Naive thymus-derived CD4-positive, alpha-beta T cell (primary cell): ENCODE results near the gene TAB2. TPM values are rescaled to one million over a fixed set of nuclear protein-coding genes. Genes with fewer than 3 reads are reported as not detected.
A peak's percentile ranks its signal among the peaks of the same experiment; 100 is the strongest.
"Not testable (repeated sequence)": the region's sequence is repeated elsewhere in the genome, so short reads cannot be mapped to it uniquely, and the experiment has no call there.

Experiments used
- ATAC-seq: fragments of 150-1000 bp; cut with Tn5 transposase; 2 replicates; pipeline ENCODE4 v1.10.0; 2021; ENCODE audit warnings: mild to moderate bottlenecking, moderate library complexity
- CTCF ChIA-PET: fragments of 350-600 bp; sonication (Branson Sonifier 250); formaldehyde crosslinking; loops from one replicate; lab custom pipeline; 2021; ENCODE audit warnings: antibody characterized with exemption; lab: Charles Lee
- POLR2A ChIA-PET: fragments of 350-600 bp; sonication (Branson Sonifier 250); formaldehyde crosslinking; loops from one replicate; lab custom pipeline; 2021; ENCODE audit warnings: antibody characterized with exemption, inconsistent platforms; lab: Charles Lee
- DNase-seq, 9 donors: peaks; one replicate each; pipeline versions ENCODE4 v3.0.0 to v3.0.0-alpha.2; 2020 to 2022; ENCODE audit warnings: mixed read lengths in 1 of 9
- H3K27ac ChIP-seq: one replicate; pipeline ENCODE4 v1.7.0; 2013; ENCODE audit warnings: mild to moderate bottlenecking, low read depth, low read length, moderate library complexity
- H3K27me3 ChIP-seq, 2 donors: one replicate each; pipeline ENCODE4 v1.7.0; 2013; ENCODE audit warnings: low read length in 2 of 2, mild to moderate bottlenecking in 2 of 2, moderate library complexity in 2 of 2; ENCODE audit not compliant: control insufficient read depth in 2 of 2, insufficient read depth in 2 of 2
- H3K36me3 ChIP-seq, 3 experiments: 1 replicate in 2 of 3; 2 replicates in 1 of 3; pipeline ENCODE4 v1.7.0; 2013; ENCODE audit warnings: low read length in 3 of 3, mild to moderate bottlenecking in 3 of 3, moderate library complexity in 1 of 3; ENCODE audit not compliant: insufficient read depth in 3 of 3, control insufficient read depth in 2 of 3
- H3K4me1 ChIP-seq, 2 donors: one replicate each; pipeline ENCODE4 v1.7.0; 2013; ENCODE audit warnings: low read length in 2 of 2, mild to moderate bottlenecking in 2 of 2, moderate library complexity in 1 of 2; ENCODE audit not compliant: control insufficient read depth in 2 of 2, insufficient read depth in 2 of 2
- H3K4me3 ChIP-seq: 2 replicates; pipeline ENCODE4 v1.7.0; 2013; ENCODE audit warnings: mild to moderate bottlenecking, low read length
- H3K9me3 ChIP-seq, 3 experiments: 1 replicate in 2 of 3; 2 replicates in 1 of 3; pipeline ENCODE4 v1.7.0; 2013; ENCODE audit warnings: low read length in 3 of 3; ENCODE audit not compliant: control insufficient read depth in 2 of 3
- H3K27ac Mint-ChIP-seq, 9 donors: one replicate each; pipeline ENCODE4 v1.8.0; 2020 to 2022; ENCODE audit warnings: mixed read lengths in 9 of 9, mild to moderate bottlenecking in 8 of 9, moderate library complexity in 5 of 9, inconsistent platforms in 2 of 9
- H3K27me3 Mint-ChIP-seq, 5 donors: one replicate each; pipeline ENCODE4 v1.8.0; 2021 to 2022; ENCODE audit warnings: mixed read lengths in 5 of 5, mild to moderate bottlenecking in 1 of 5
- H3K36me3 Mint-ChIP-seq, 5 donors: one replicate each; pipeline ENCODE4 v1.8.0; 2020 to 2022; ENCODE audit warnings: mixed read lengths in 5 of 5, mild to moderate bottlenecking in 3 of 5, inconsistent platforms in 1 of 5
- H3K4me1 Mint-ChIP-seq, 7 donors: one replicate each; pipeline ENCODE4 v1.8.0; 2020 to 2022; ENCODE audit warnings: mixed read lengths in 7 of 7, mild to moderate bottlenecking in 3 of 7, inconsistent platforms in 1 of 7
- H3K4me3 Mint-ChIP-seq, 10 donors: one replicate each; pipeline ENCODE4 v1.8.0; 2020 to 2022; ENCODE audit warnings: mild to moderate bottlenecking in 10 of 10, mixed read lengths in 10 of 10, moderate library complexity in 6 of 10, inconsistent platforms in 2 of 10
- H3K9me3 Mint-ChIP-seq, 11 donors: one replicate each; pipeline ENCODE4 v1.8.0; 2020 to 2022; ENCODE audit warnings: mixed read lengths in 11 of 11, mild to moderate bottlenecking in 4 of 11, inconsistent platforms in 1 of 11, moderate library complexity in 1 of 11
- intact Hi-C, 2 donors: fragments of 100-400 bp; cut with micrococcal nuclease; formaldehyde crosslinking; loops; one replicate each; pipeline ENCODE4 v1.15.1; 2023
- polyA plus RNA-seq, 2 donors: library from polyadenylated mRNA; unstranded; fragments of 300-500 nt; fragmentation: Illumina TruSeq; gene quantifications; one replicate each; pipeline ENCODE4 v1.2.3, GENCODE V29; 2021
- total RNA-seq, 6 experiments: library from RNA in 5 of 6; stranded (reverse) in 5 of 6; gene quantifications; 1 replicate in 5 of 6; 2 replicates in 1 of 6; pipeline ENCODE4 v1.2.3 and lab custom pipeline; 2021 to 2026

The TAB2 gene
- total and polyA plus RNA-seq, 7 experiments from 2014 or later: 15.7 to 234 (median 106) TPM

- H3K4me1 Mint-ChIP-seq: peaks cover 35 to 74% (median 67%) of the 10 kb centered on the region in 7 donors
- DNase-seq: peak in 1 of 9 donors; percentile 47
- peak overlapping the region; percentile 69 to 99 (median 93) for H3K4me3 Mint-ChIP-seq
- peaks cover 0 to 36% (median 0%) of the 10 kb centered on the region in 5 donors for H3K36me3 Mint-ChIP-seq
- Histone ChIP-seq H3K4me3 (peak overlapping the region; percentile 67), H3K4me1 (peaks cover 37 to 44% of the 10 kb centered on the region in 2 donors), H3K27ac (peak overlapping the region; percentile 87)
- ATAC-seq, CTCF ChIA-PET, H3K9me3 ChIP-seq, H3K36me3 ChIP-seq, H3K9me3 Mint-ChIP-seq, H3K27me3 Mint-ChIP-seq, H3K27me3 ChIP-seq: not testable (repeated sequence)
- peak overlapping the region in 7 of 9 donors; percentile 26 to 94 (median 88) for H3K27ac Mint-ChIP-seq
- POLR2A ChIA-PET: interaction anchor here (0.6 to 1.0 kb wide), 2 partner anchors 10 to 183 kb away, joined by 3 to 4 read pairs; no protein-coding TSS in a partner anchor
- intact Hi-C loops: loop anchor here (2.0 to 10.0 kb wide), 3 partner anchors 15 to 55 kb away; no protein-coding TSS in a partner anchor
These were observed 2.5 kb downstream of the TAB2 start for GRCh38 chr6:149320016-149320415.

- Histone ChIP-seq H3K4me3 (no peak overlapping the region), H3K9me3 (no peaks in the 10 kb centered on the region), H3K27me3 (no peaks in the 10 kb centered on the region), H3K36me3 (peaks cover 0 to 5% (median 0%) of the 10 kb centered on the region in 3 experiments), H3K27ac (peak overlapping the region; percentile 87), H3K4me1 (peaks cover 37 to 44% of the 10 kb centered on the region in 2 donors)
- DNase-seq (no peak), ATAC-seq (no peak)
- no peaks in the 10 kb centered on the region for H3K9me3 Mint-ChIP-seq
- CTCF ChIA-PET: no interaction called here
- H3K27ac Mint-ChIP-seq: peak overlapping the region in 8 of 9 donors; percentile 11 to 87 (median 45)
- no peaks in the 10 kb centered on the region for H3K27me3 Mint-ChIP-seq
- H3K4me1 Mint-ChIP-seq: peaks cover 35 to 79% (median 70%) of the 10 kb centered on the region in 7 donors
- POLR2A ChIA-PET: no interaction called here
- peaks cover 0 to 38% (median 0%) of the 10 kb centered on the region in 5 donors for H3K36me3 Mint-ChIP-seq
- H3K4me3 Mint-ChIP-seq: peak overlapping the region; percentile 1 to 99 (median 66)
- intact Hi-C loops: loop anchor here (1.0 to 10.0 kb wide), 4 partner anchors 9 to 54 kb away; no protein-coding TSS in a partner anchor
These were observed 3.3 kb downstream of the TAB2 start for GRCh38 chr6:149320796-149321195.

- peaks cover 0 to 47% (median 0%) of the 10 kb centered on the region in 5 donors for H3K36me3 Mint-ChIP-seq
- H3K27me3 Mint-ChIP-seq: no peaks in the 10 kb centered on the region
- intact Hi-C loops: loop anchor here in 1 of 2 donors (10.0 kb wide), 1 partner anchor 51 kb away; no protein-coding TSS in a partner anchor
- Histone ChIP-seq H3K36me3 (no peaks in the 10 kb centered on the region), H3K9me3 (no peaks in the 10 kb centered on the region), H3K27ac (no peak overlapping the region), H3K4me1 (peaks cover 38 to 50% of the 10 kb centered on the region in 2 donors), H3K4me3 (no peak overlapping the region), H3K27me3 (no peaks in the 10 kb centered on the region)
- H3K9me3 Mint-ChIP-seq: no peaks in the 10 kb centered on the region
- H3K4me1 Mint-ChIP-seq: peaks cover 46 to 94% (median 92%) of the 10 kb centered on the region in 7 donors
- peak overlapping the region in 5 of 9 donors; percentile 34 to 84 (median 76) for H3K27ac Mint-ChIP-seq
- POLR2A ChIA-PET: interaction anchor here (0.6 to 1.7 kb wide), 5 partner anchors 9 to 259 kb away, joined by 3 to 7 read pairs (median 4); no protein-coding TSS in a partner anchor
- peak overlapping the region in 9 of 10 donors; percentile 3 to 83 (median 55) for H3K4me3 Mint-ChIP-seq
- no peak for ATAC-seq
- CTCF ChIA-PET: interaction anchor here (0.7 to 2.0 kb wide), 7 partner anchors 15 to 256 kb away, joined by 3 to 8 read pairs (median 3); no protein-coding TSS in a partner anchor
- no peak for DNase-seq
These were observed 5.8 kb downstream of the TAB2 start for GRCh38 chr6:149323353-149323752.

GRCh38 chr6:149323925-149324324 is 6.4 kb downstream of the TAB2 start:
- H3K9me3 ChIP-seq: no peaks in the 10 kb centered on the region
- intact Hi-C loops: loop anchor here in 1 of 2 donors (10.0 kb wide), 1 partner anchor 51 kb away; no protein-coding TSS in a partner anchor
- H3K27ac ChIP-seq: peak overlapping the region; percentile 28
- peaks cover 46 to 95% (median 94%) of the 10 kb centered on the region in 7 donors for H3K4me1 Mint-ChIP-seq
- H3K36me3 ChIP-seq: no peaks in the 10 kb centered on the region
- no peaks in the 10 kb centered on the region for H3K9me3 Mint-ChIP-seq
- no peaks in the 10 kb centered on the region for H3K27me3 ChIP-seq
- H3K27ac Mint-ChIP-seq: peak overlapping the region in 5 of 9 donors; percentile 34 to 84 (median 76)
- H3K36me3 Mint-ChIP-seq: peaks cover 0 to 47% (median 0%) of the 10 kb centered on the region in 5 donors
- POLR2A ChIA-PET: no interaction called here
- CTCF ChIA-PET: interaction anchor here (1.0 to 1.6 kb wide), 2 partner anchors 163 to 234 kb away, joined by 3 read pairs; no protein-coding TSS in a partner anchor
- H3K4me3 ChIP-seq: no peak overlapping the region
- DNase-seq (no peak), ATAC-seq (no peak)
- peak overlapping the region in 9 of 10 donors; percentile 1 to 83 (median 55) for H3K4me3 Mint-ChIP-seq
- peaks cover 40 to 56% of the 10 kb centered on the region in 2 donors for H3K4me1 ChIP-seq
- no peaks in the 10 kb centered on the region for H3K27me3 Mint-ChIP-seq

GRCh38 chr6:149324428-149324827 is 6.9 kb downstream of the TAB2 start:
- ChIA-PET CTCF (interaction anchor here (0.9 to 1.6 kb wide), 3 partner anchors 36 to 235 kb away, joined by 3 to 7 read pairs (median 4); no protein-coding TSS in a partner anchor), POLR2A (interaction anchor here (0.6 to 1.3 kb wide), 6 partner anchors 10 to 171 kb away, joined by 3 to 6 read pairs (median 3); no protein-coding TSS in a partner anchor)
- Histone ChIP-seq H3K9me3 (no peaks in the 10 kb centered on the region), H3K4me3 (no peak overlapping the region), H3K4me1 (peaks cover 45 to 60% of the 10 kb centered on the region in 2 donors), H3K27ac (no peak overlapping the region), H3K36me3 (no peaks in the 10 kb centered on the region), H3K27me3 (no peaks in the 10 kb centered on the region)
- Mint-ChIP-seq H3K27me3 (no peaks in the 10 kb centered on the region), H3K4me1 (peaks cover 47 to 95% (median 94%) of the 10 kb centered on the region in 7 donors), H3K9me3 (no peaks in the 10 kb centered on the region), H3K4me3 (peak overlapping the region in 7 of 10 donors; percentile 21 to 81 (median 50)), H3K27ac (peak overlapping the region in 3 of 9 donors; percentile 48 to 84 (median 76)), H3K36me3 (peaks cover 0 to 47% (median 0%) of the 10 kb centered on the region in 5 donors)
- DNase-seq: no peak
- no peak for ATAC-seq
- intact Hi-C loops: loop anchor here in 1 of 2 donors (10.0 kb wide), 1 partner anchor 50 kb away; no protein-coding TSS in a partner anchor

GRCh38 chr6:149325648-149326236 is 8.2 kb downstream of the TAB2 start:
- no peaks in the 10 kb centered on the region for H3K27me3 Mint-ChIP-seq
- Histone ChIP-seq H3K4me3 (no peak overlapping the region), H3K27ac (no peak overlapping the region), H3K27me3 (no peaks in the 10 kb centered on the region), H3K9me3 (no peaks in the 10 kb centered on the region), H3K4me1 (peaks cover 47 to 62% of the 10 kb centered on the region in 2 donors), H3K36me3 (no peaks in the 10 kb centered on the region)
- peaks cover 0 to 45% (median 0%) of the 10 kb centered on the region in 5 donors for H3K36me3 Mint-ChIP-seq
- CTCF ChIA-PET: interaction anchor here (1.5 kb wide), 1 partner anchor 106 kb away, joined by 7 read pairs; no protein-coding TSS in a partner anchor
- peaks cover 55 to 96% (median 95%) of the 10 kb centered on the region in 7 donors for H3K4me1 Mint-ChIP-seq
- POLR2A ChIA-PET: interaction anchor here (0.7 to 1.3 kb wide), 3 partner anchors 9 to 47 kb away, joined by 3 to 6 read pairs (median 4); no protein-coding TSS in a partner anchor
- ATAC-seq: no peak
- H3K27ac Mint-ChIP-seq: peak overlapping the region in 1 of 9 donors; percentile 58
- H3K9me3 Mint-ChIP-seq: no peaks in the 10 kb centered on the region
- intact Hi-C loops: loop anchor here in 1 of 2 donors (10.0 kb wide), 1 partner anchor 49 kb away; no protein-coding TSS in a partner anchor
- H3K4me3 Mint-ChIP-seq: peak overlapping the region in 5 of 10 donors; percentile 17 to 68 (median 24)
- DNase-seq: no peak
